Kidney tubule cell (primary cell): ENCODE results near the gene MAP2K2.

Experiments
- DNase-seq: peaks from one replicate; pipeline ENCODE4 v3.0.0-alpha.2; 2018; ENCODE audit warnings: low spot score

Gene MAP2K2

GRCh38 chr19:4042731-4043082 is 81.2 kb downstream of the MAP2K2 start:
- no peak for DNase-seq

GRCh38 chr19:4042064-4042730 is 81.7 kb downstream of the MAP2K2 start:
- DNase-seq: no peak
